Glutamatergic neuron (in vitro differentiated cells): ENCODE results near the gene ATP6V0A4. TPM values are rescaled to one million over a fixed set of nuclear protein-coding genes. Genes with fewer than 3 reads are reported as not detected.

Source experiments
- DNase-seq: peaks from one replicate; pipeline ENCODE4 v3.0.0; 2022
- H3K27ac Mint-ChIP-seq: one replicate; pipeline ENCODE4 v1.8.0; 2020; ENCODE audit warnings: mild to moderate bottlenecking, mixed read lengths, inconsistent platforms; ENCODE audit not compliant: unreplicated experiment
- H3K27me3 Mint-ChIP-seq: one replicate; pipeline ENCODE4 v1.8.0; 2020; ENCODE audit warnings: mild to moderate bottlenecking, moderate library complexity, mixed read lengths, inconsistent platforms; ENCODE audit not compliant: unreplicated experiment
- H3K36me3 Mint-ChIP-seq: one replicate; pipeline ENCODE4 v1.8.0; 2020; ENCODE audit warnings: mild to moderate bottlenecking, mixed read lengths, inconsistent platforms; ENCODE audit not compliant: unreplicated experiment
- H3K4me1 Mint-ChIP-seq: one replicate; pipeline ENCODE4 v1.8.0; 2020; ENCODE audit warnings: mild to moderate bottlenecking, low read depth, mixed read lengths, inconsistent platforms; ENCODE audit not compliant: unreplicated experiment
- H3K4me3 Mint-ChIP-seq: one replicate; pipeline ENCODE4 v1.8.0; 2020; ENCODE audit warnings: mild to moderate bottlenecking, mixed read lengths, inconsistent platforms; ENCODE audit not compliant: unreplicated experiment
- H3K9me3 Mint-ChIP-seq: one replicate; pipeline ENCODE4 v1.8.0; 2020; ENCODE audit warnings: mild to moderate bottlenecking, moderate library complexity, mixed read lengths, inconsistent platforms; ENCODE audit not compliant: unreplicated experiment
- total RNA-seq: library from RNA; stranded (reverse); fragmentation: NEBNext Ultra II Directional; extraction: Animal tissue kit (Norgen Biotek cat#: 25700); gene quantifications from one replicate; pipeline ENCODE4 v1.2.1, GENCODE V29; 2021; ENCODE audit not compliant: unreplicated experiment
- TF ChIP-seq, protein P1 (sequence below): fragments of 200-600 bp; sonication (generic); IDR thresholded peaks from one replicate; pipeline ENCODE4 v1.5.0; 2021; ENCODE audit not compliant: partially characterized antibody, unreplicated experiment

The ATP6V0A4 gene
- total RNA-seq, 1 donor from 2014 or later = not detected

DNA sequence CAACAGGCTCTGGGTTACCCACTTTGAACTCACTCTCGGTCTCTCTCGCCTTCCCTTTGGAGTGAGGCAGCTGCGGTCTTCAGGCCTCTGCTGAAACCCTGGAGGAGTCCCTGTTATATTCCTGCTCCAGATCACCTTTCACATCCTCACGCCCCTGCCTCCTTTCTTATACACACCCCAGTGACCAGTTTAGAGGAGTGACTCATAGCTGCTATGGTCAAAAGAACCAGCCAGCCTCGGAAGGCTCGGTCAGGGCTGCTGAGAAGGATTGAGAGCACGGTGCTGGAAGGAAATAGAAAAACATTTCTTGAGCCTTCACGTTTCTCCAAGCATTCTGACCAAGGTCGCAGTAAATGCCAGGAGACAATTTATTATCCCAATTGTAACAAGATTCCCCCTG, 68.6 kb downstream of the ATP6V0A4 start:
- no peak overlapping the region for H3K27ac Mint-ChIP-seq
- peaks cover 3% of the 10 kb centered on the region for H3K36me3 Mint-ChIP-seq
- no peaks in the 10 kb centered on the region for H3K9me3 Mint-ChIP-seq

DNA sequence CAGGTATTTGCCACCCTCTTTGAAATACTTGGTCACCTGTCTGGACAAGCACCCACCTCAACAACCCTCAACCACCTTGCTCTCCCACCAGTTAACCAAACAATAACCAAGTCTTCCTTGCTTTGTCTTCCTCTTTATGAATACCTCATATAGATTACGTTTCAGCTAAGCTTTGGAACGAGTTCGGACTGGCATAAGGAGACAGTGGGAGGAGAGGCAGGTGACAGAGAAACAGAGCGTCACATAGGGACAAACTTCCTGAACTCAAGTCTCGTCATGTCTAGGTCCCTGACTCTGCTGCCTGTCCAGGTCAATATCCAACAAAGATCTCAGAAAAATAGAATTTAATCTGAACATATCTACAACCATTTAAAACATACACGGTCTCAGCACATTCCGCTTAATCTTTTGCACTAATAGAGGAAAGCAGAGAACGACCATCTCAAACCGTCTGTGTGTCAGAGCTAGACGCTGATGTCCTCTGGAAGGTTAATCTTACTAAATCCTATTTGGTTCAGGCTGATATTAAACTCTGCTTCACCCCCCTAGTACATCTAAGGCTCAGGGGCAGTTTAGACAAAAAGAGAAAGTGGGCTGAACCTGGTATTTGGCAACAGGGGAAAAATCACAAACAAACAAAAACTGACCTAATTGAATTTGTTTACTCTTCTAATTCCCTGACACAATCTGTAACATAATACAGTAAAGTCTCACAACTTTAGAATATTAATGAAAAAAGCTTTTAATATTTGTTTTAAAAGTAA, 70.5 kb downstream of the ATP6V0A4 start:
- H3K9me3 Mint-ChIP-seq = no peaks in the 10 kb centered on the region
- TF ChIP-seq, protein P1, sequence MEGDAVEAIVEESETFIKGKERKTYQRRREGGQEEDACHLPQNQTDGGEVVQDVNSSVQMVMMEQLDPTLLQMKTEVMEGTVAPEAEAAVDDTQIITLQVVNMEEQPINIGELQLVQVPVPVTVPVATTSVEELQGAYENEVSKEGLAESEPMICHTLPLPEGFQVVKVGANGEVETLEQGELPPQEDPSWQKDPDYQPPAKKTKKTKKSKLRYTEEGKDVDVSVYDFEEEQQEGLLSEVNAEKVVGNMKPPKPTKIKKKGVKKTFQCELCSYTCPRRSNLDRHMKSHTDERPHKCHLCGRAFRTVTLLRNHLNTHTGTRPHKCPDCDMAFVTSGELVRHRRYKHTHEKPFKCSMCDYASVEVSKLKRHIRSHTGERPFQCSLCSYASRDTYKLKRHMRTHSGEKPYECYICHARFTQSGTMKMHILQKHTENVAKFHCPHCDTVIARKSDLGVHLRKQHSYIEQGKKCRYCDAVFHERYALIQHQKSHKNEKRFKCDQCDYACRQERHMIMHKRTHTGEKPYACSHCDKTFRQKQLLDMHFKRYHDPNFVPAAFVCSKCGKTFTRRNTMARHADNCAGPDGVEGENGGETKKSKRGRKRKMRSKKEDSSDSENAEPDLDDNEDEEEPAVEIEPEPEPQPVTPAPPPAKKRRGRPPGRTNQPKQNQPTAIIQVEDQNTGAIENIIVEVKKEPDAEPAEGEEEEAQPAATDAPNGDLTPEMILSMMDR = no peak
- no peaks in the 10 kb centered on the region for H3K36me3 Mint-ChIP-seq
- no peak for DNase-seq
- no peak overlapping the region for H3K4me3 Mint-ChIP-seq
- no peaks in the 10 kb centered on the region for H3K4me1 Mint-ChIP-seq
- H3K27ac Mint-ChIP-seq = no peak overlapping the region
- peaks cover 4% of the 10 kb centered on the region for H3K27me3 Mint-ChIP-seq

More for the DNA sequence above, 68.6 kb downstream of the ATP6V0A4 start:
- Mint-ChIP-seq H3K4me3 (no peak overlapping the region), H3K27me3 (peaks cover 5% of the 10 kb centered on the region), H3K4me1 (no peaks in the 10 kb centered on the region)
- TF ChIP-seq, protein P1 = no peak
- DNase-seq = no peak

GRCh38 chr7:138726288-138726687, 71.7 kb downstream of the ATP6V0A4 start:
- H3K4me1 Mint-ChIP-seq = no peaks in the 10 kb centered on the region
- H3K27me3 Mint-ChIP-seq = peaks cover 4% of the 10 kb centered on the region
- TF ChIP-seq, protein P1 = no peak
- H3K36me3 Mint-ChIP-seq = no peaks in the 10 kb centered on the region
- H3K4me3 Mint-ChIP-seq = no peak overlapping the region
- H3K9me3 Mint-ChIP-seq = no peaks in the 10 kb centered on the region
- DNase-seq = no peak
- no peak overlapping the region for H3K27ac Mint-ChIP-seq

DNA sequence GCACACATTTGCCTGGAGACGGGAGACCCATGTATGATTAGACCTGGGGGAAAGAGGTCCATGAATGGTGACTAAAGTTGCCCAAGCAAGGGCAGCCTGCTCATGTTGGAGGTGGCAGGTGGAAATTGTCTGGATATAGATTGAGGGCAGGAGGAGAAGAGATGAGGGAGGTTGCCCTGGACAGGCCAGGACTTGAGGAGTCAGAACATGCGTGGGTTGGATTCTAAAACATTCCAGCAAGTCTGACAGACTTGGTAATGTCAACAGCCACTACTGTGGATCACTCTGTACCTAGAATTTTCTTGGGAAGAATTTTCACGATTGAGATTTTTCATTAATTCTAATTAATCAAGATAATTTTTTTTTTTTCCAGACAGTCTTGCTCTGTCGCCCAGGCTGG, 77.7 kb downstream of the ATP6V0A4 start:
- no peaks in the 10 kb centered on the region for H3K4me1 Mint-ChIP-seq
- DNase-seq = no peak
- H3K27me3 Mint-ChIP-seq = peaks cover 3% of the 10 kb centered on the region
- no peak overlapping the region for H3K27ac Mint-ChIP-seq
- H3K36me3 Mint-ChIP-seq = no peaks in the 10 kb centered on the region
- H3K9me3 Mint-ChIP-seq = peaks cover 5% of the 10 kb centered on the region
- no peak overlapping the region for H3K4me3 Mint-ChIP-seq
- TF ChIP-seq, protein P1 = no peak

DNA sequence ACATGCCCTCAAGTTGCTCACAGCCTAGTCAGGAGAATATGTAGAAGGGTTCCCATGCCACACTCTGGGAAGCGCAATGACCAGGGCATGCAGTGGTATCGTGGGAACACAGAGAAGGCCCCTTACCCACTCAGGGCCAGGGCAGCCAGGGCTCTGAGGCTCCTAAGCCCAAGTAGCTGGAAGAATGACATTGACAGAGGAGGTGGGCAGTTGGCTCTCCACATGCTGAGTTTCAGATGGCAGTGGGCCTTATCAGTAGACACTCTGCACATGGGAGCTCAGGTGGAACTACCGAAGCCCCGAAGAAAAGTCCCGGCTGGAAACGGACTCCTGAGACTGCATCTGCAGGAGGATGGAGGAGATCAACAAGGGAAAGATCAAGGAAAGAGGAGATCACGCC, 81.1 kb downstream of the ATP6V0A4 start:
- no peaks in the 10 kb centered on the region for H3K4me1 Mint-ChIP-seq
- no peaks in the 10 kb centered on the region for H3K36me3 Mint-ChIP-seq
- H3K27me3 Mint-ChIP-seq = peaks cover 3% of the 10 kb centered on the region
- TF ChIP-seq, protein P1 = no peak
- H3K4me3 Mint-ChIP-seq = no peak overlapping the region
- H3K27ac Mint-ChIP-seq = no peak overlapping the region
- no peak for DNase-seq
- H3K9me3 Mint-ChIP-seq = peaks cover 5% of the 10 kb centered on the region
